ENCODE measurements around the gene FAM53A. TPM values are rescaled to one million over a fixed set of nuclear protein-coding genes. Genes with fewer than 3 reads are reported as not detected.

Gene FAM53A
- total and polyA plus RNA-seq, 5 donors from 2014 or later: 0.76 to 3.6 (median 1.8) TPM

GRCh38 chr4:1604706-1605205 is 79.4 kb downstream of the FAM53A start:
- Mint-ChIP-seq H3K4me1 (peaks cover 0 to 53% (median 3%) of the 10 kb centered on the region in 4 donors), H3K27me3 (no peaks in the 10 kb centered on the region), H3K4me3 (peak overlapping the region; percentile 71 to 88 (median 81)), H3K27ac (peak overlapping the region; percentile 84 to 97 (median 95)), H3K9me3 (no peaks in the 10 kb centered on the region), H3K36me3 (no peaks in the 10 kb centered on the region)
- peaks cover 30% of the 10 kb centered on the region for H3K4me1 ChIP-seq (ENCODE audit: control insufficient read depth, insufficient read depth, low read length, poor library complexity, severe bottlenecking)
- H3K9me3 ChIP-seq (ENCODE audit: control insufficient read depth in 2 of 2, low read length in 2 of 2): no peaks in the 10 kb centered on the region
- no peaks in the 10 kb centered on the region for H3K27me3 ChIP-seq (ENCODE audit: control insufficient read depth, insufficient read depth, low read length)
- H3K36me3 ChIP-seq (ENCODE audit: control insufficient read depth, insufficient read depth, low read length): no peaks in the 10 kb centered on the region
- DNase-seq: peak in 2 of 3 donors; percentile 68 to 86
- peak; percentile 69 to 78 for ATAC-seq (ENCODE audit: low read depth in 2 of 2)
- peak overlapping the region; percentile 51 for H3K27ac ChIP-seq (ENCODE audit: insufficient read depth, low read length, poor library complexity, severe bottlenecking)
- no peak overlapping the region for H3K4me3 ChIP-seq (ENCODE audit: low read depth, low read length)

- peak overlapping the region in 2 of 3 donors; percentile 95 to 97 for H3K27ac Mint-ChIP-seq
- H3K4me3 ChIP-seq (ENCODE audit: low read depth, low read length): no peak overlapping the region
- no peak for DNase-seq
These were observed 79.9 kb downstream of the FAM53A start for GRCh38 chr4:1604181-1604705.

DNA sequence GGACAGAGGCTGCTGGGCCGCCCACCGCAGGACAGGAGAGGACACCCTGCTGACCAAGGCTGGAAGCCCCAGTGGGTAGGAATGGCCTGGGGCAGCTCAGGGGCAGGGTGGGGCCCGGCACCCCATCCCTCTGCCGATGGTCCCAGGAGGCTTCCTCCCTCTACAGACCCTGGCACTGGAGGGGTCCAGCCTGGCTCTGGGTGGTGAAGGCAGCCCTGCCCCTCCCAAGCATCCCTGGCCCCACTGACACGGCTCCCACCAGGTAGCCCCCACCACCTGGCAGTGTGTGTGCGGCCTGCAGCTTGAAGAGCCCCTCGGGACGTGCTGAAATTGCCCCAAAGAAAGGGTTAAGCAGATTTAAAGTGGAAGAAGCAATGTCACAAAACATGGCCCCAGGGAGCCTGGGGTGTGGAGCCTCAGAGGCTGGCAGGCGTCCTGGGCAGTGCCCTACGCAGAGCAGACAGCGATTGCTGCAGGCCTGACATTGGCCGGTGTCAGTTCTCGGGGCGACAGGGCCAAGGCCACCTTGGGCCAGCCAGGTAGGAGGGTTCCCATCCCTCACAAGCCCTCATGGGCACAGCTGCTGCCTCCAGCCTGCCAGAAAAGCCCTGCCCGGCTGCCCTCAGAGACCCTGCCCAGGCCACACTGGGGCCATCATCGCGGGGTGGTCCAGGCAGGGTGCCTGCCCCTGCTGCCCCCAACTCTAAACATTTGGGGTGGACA is 80.5 kb downstream of the FAM53A start:
- no peaks in the 10 kb centered on the region for H3K27me3 Mint-ChIP-seq
- H3K27ac Mint-ChIP-seq: peak overlapping the region in 1 of 3 donors; percentile 15
- ATAC-seq (ENCODE audit: low read depth in 2 of 2): no peak
- no peaks in the 10 kb centered on the region for H3K9me3 ChIP-seq (ENCODE audit: control insufficient read depth in 2 of 2, low read length in 2 of 2)
- H3K4me3 Mint-ChIP-seq: no peak overlapping the region
- DNase-seq: no peak
- H3K4me3 ChIP-seq (ENCODE audit: low read depth, low read length): no peak overlapping the region
- H3K27ac ChIP-seq (ENCODE audit: insufficient read depth, low read length, poor library complexity, severe bottlenecking): no peak overlapping the region
- H3K4me1 Mint-ChIP-seq: peaks cover 0 to 47% (median 3%) of the 10 kb centered on the region in 4 donors
- H3K9me3 Mint-ChIP-seq: no peaks in the 10 kb centered on the region
- no peaks in the 10 kb centered on the region for H3K27me3 ChIP-seq (ENCODE audit: control insufficient read depth, insufficient read depth, low read length)
- no peaks in the 10 kb centered on the region for H3K36me3 Mint-ChIP-seq
- H3K4me1 ChIP-seq (ENCODE audit: control insufficient read depth, insufficient read depth, low read length, poor library complexity, severe bottlenecking): peaks cover 30% of the 10 kb centered on the region
- H3K36me3 ChIP-seq (ENCODE audit: control insufficient read depth, insufficient read depth, low read length): no peaks in the 10 kb centered on the region

More at GRCh38 chr4:1604181-1604705, 79.9 kb downstream of the FAM53A start:
- Histone ChIP-seq H3K27me3 (ENCODE audit: control insufficient read depth, insufficient read depth, low read length) (no peaks in the 10 kb centered on the region), H3K9me3 (ENCODE audit: control insufficient read depth in 2 of 2, low read length in 2 of 2) (no peaks in the 10 kb centered on the region), H3K36me3 (ENCODE audit: control insufficient read depth, insufficient read depth, low read length) (no peaks in the 10 kb centered on the region), H3K27ac (ENCODE audit: insufficient read depth, low read length, poor library complexity, severe bottlenecking) (no peak overlapping the region), H3K4me1 (ENCODE audit: control insufficient read depth, insufficient read depth, low read length, poor library complexity, severe bottlenecking) (peaks cover 30% of the 10 kb centered on the region)
- Mint-ChIP-seq H3K4me1 (peaks cover 0 to 48% (median 3%) of the 10 kb centered on the region in 4 donors), H3K27me3 (no peaks in the 10 kb centered on the region), H3K36me3 (no peaks in the 10 kb centered on the region), H3K4me3 (peak overlapping the region in 2 of 4 donors; percentile 75 to 87), H3K9me3 (no peaks in the 10 kb centered on the region)
- ATAC-seq (ENCODE audit: low read depth in 2 of 2): no peak

- peak overlapping the region in 1 of 3 donors; percentile 78 for H3K27ac Mint-ChIP-seq
- Histone ChIP-seq H3K27me3 (ENCODE audit: control insufficient read depth, insufficient read depth, low read length) (no peaks in the 10 kb centered on the region), H3K9me3 (ENCODE audit: control insufficient read depth in 2 of 2, low read length in 2 of 2) (no peaks in the 10 kb centered on the region), H3K4me1 (ENCODE audit: control insufficient read depth, insufficient read depth, low read length, poor library complexity, severe bottlenecking) (peaks cover 30% of the 10 kb centered on the region), H3K4me3 (ENCODE audit: low read depth, low read length) (no peak overlapping the region), H3K36me3 (ENCODE audit: control insufficient read depth, insufficient read depth, low read length) (no peaks in the 10 kb centered on the region), H3K27ac (ENCODE audit: insufficient read depth, low read length, poor library complexity, severe bottlenecking) (no peak overlapping the region)
- H3K4me3 Mint-ChIP-seq: peak overlapping the region in 1 of 4 donors; percentile 69
- DNase-seq (no peak), ATAC-seq (ENCODE audit: low read depth in 2 of 2) (no peak)
- no peaks in the 10 kb centered on the region for H3K27me3 Mint-ChIP-seq
- no peaks in the 10 kb centered on the region for H3K9me3 Mint-ChIP-seq
- no peaks in the 10 kb centered on the region for H3K36me3 Mint-ChIP-seq
- peaks cover 0 to 47% (median 3%) of the 10 kb centered on the region in 4 donors for H3K4me1 Mint-ChIP-seq
These were observed 81.3 kb downstream of the FAM53A start for GRCh38 chr4:1602655-1603412.

DNA sequence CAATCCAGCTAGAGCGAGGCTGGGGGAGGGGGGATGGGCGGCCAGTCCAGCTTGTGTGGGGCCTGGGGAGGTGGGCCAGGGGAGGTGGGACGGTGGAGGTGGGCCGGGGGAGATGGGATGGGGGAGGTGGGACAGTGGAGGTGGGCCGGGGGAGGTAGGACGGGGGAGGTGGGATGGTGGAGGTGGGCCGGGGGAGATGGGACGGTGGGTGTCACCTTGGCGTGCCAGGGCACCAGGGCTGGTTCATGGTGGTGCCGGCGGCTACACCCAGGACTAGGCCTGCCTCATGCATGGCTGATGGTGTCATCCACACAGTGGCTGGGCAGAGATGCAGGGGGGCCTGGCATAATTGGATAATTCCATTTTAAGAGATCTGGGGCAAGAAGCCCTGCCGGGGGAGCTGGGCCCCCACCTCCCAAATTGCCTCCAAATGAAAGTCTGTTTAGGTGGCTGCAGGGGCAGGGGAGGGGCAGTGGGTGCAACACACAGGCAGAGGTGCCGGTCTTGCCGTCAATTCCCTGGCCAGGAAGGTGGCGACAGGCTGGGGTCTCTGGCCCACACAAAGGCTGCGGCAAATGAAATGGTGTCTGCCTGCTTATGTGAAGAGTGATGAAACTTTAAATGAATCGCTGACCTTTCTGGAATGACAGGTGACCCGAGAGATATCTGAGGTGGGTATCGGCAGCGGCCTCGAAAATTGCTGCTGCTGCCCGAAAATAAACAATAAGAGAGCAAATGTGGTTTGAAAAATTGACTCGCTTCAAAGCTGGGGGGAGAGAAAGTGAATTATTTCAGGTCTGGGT is 82.1 kb downstream of the FAM53A start:
- H3K4me3 Mint-ChIP-seq: peak overlapping the region in 1 of 4 donors; percentile 69
- no peaks in the 10 kb centered on the region for H3K9me3 Mint-ChIP-seq
- no peak overlapping the region for H3K4me3 ChIP-seq (ENCODE audit: low read depth, low read length)
- H3K36me3 ChIP-seq (ENCODE audit: control insufficient read depth, insufficient read depth, low read length): no peaks in the 10 kb centered on the region
- peaks cover 0 to 43% (median 3%) of the 10 kb centered on the region in 4 donors for H3K4me1 Mint-ChIP-seq
- H3K36me3 Mint-ChIP-seq: no peaks in the 10 kb centered on the region
- H3K4me1 ChIP-seq (ENCODE audit: control insufficient read depth, insufficient read depth, low read length, poor library complexity, severe bottlenecking): peaks cover 30% of the 10 kb centered on the region
- no peaks in the 10 kb centered on the region for H3K27me3 Mint-ChIP-seq
- no peak overlapping the region for H3K27ac ChIP-seq (ENCODE audit: insufficient read depth, low read length, poor library complexity, severe bottlenecking)
- H3K9me3 ChIP-seq (ENCODE audit: control insufficient read depth in 2 of 2, low read length in 2 of 2): no peaks in the 10 kb centered on the region
- H3K27me3 ChIP-seq (ENCODE audit: control insufficient read depth, insufficient read depth, low read length): no peaks in the 10 kb centered on the region
- ATAC-seq (ENCODE audit: low read depth in 2 of 2) (no peak), DNase-seq (no peak)
- H3K27ac Mint-ChIP-seq: peak overlapping the region in 1 of 3 donors; percentile 78

DNA sequence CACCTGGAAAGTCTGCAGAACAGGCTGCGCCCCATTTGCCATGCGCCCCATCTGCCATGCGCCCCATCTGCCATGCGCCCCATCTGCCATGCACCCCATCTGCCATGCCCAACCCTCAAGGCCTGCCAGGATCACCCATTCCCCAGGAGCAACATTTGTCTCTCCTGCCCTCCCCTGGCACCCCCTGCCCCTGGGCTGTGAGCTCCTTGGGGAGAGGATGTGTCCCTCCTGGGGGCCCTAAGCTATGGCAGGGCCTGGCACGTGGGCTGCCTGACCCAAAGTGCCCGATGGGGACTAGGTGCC is 82.6 kb downstream of the FAM53A start:
- H3K4me3 Mint-ChIP-seq: no peak overlapping the region
- Histone ChIP-seq H3K9me3 (ENCODE audit: control insufficient read depth in 2 of 2, low read length in 2 of 2) (no peaks in the 10 kb centered on the region), H3K4me3 (ENCODE audit: low read depth, low read length) (no peak overlapping the region), H3K4me1 (ENCODE audit: control insufficient read depth, insufficient read depth, low read length, poor library complexity, severe bottlenecking) (peaks cover 27% of the 10 kb centered on the region), H3K27ac (ENCODE audit: insufficient read depth, low read length, poor library complexity, severe bottlenecking) (no peak overlapping the region), H3K27me3 (ENCODE audit: control insufficient read depth, insufficient read depth, low read length) (no peaks in the 10 kb centered on the region), H3K36me3 (ENCODE audit: control insufficient read depth, insufficient read depth, low read length) (no peaks in the 10 kb centered on the region)
- H3K9me3 Mint-ChIP-seq: no peaks in the 10 kb centered on the region
- no peak for ATAC-seq (ENCODE audit: low read depth in 2 of 2)
- no peak for DNase-seq
- no peak overlapping the region for H3K27ac Mint-ChIP-seq
- H3K4me1 Mint-ChIP-seq: peaks cover 0 to 38% (median 3%) of the 10 kb centered on the region in 4 donors
- no peaks in the 10 kb centered on the region for H3K36me3 Mint-ChIP-seq
- no peaks in the 10 kb centered on the region for H3K27me3 Mint-ChIP-seq

GRCh38 chr4:1600811-1601532 is 83.1 kb downstream of the FAM53A start:
- peaks cover 0 to 32% (median 3%) of the 10 kb centered on the region in 4 donors for H3K4me1 Mint-ChIP-seq
- Histone ChIP-seq H3K4me3 (ENCODE audit: low read depth, low read length) (no peak overlapping the region), H3K4me1 (ENCODE audit: control insufficient read depth, insufficient read depth, low read length, poor library complexity, severe bottlenecking) (peaks cover 22% of the 10 kb centered on the region), H3K27ac (ENCODE audit: insufficient read depth, low read length, poor library complexity, severe bottlenecking) (no peak overlapping the region), H3K36me3 (ENCODE audit: control insufficient read depth, insufficient read depth, low read length) (no peaks in the 10 kb centered on the region), H3K9me3 (ENCODE audit: control insufficient read depth in 2 of 2, low read length in 2 of 2) (no peaks in the 10 kb centered on the region), H3K27me3 (ENCODE audit: control insufficient read depth, insufficient read depth, low read length) (no peaks in the 10 kb centered on the region)
- DNase-seq (no peak), ATAC-seq (ENCODE audit: low read depth in 2 of 2) (no peak)
- no peaks in the 10 kb centered on the region for H3K36me3 Mint-ChIP-seq
- H3K9me3 Mint-ChIP-seq: no peaks in the 10 kb centered on the region
- no peak overlapping the region for H3K27ac Mint-ChIP-seq
- H3K4me3 Mint-ChIP-seq: peak overlapping the region in 1 of 4 donors; percentile 15
- no peaks in the 10 kb centered on the region for H3K27me3 Mint-ChIP-seq

All from CD4-positive, CD25-positive, alpha-beta regulatory T cell (primary cell).